Stimulated activated memory B cell treated with anti-CD40 and anti-IgM and Interleukin-4, amounts not matched to agents 10 μg/mL and 1 μg/mL and 100 μg/mL, for 72 hours (primary cell): ENCODE results near the gene CAVIN1.
"Not testable (repeated sequence)": the region's sequence is repeated elsewhere in the genome, so short reads cannot be mapped to it uniquely, and the experiment has no call there.

ENCODE experiments used
- ATAC-seq: fragments of 150-1000 bp; cut with Tn5 transposase; 2 replicates; pipeline ENCODE4 v1.10.0; 2021
- H3K27ac Mint-ChIP-seq: one replicate; pipeline ENCODE4 v1.8.0; 2022; ENCODE audit warnings: mild to moderate bottlenecking, mixed read lengths
- H3K27me3 Mint-ChIP-seq: one replicate; pipeline ENCODE4 v1.8.0; 2022; ENCODE audit warnings: mixed read lengths
- H3K36me3 Mint-ChIP-seq: one replicate; pipeline ENCODE4 v1.8.0; 2022; ENCODE audit warnings: mixed read lengths
- H3K4me1 Mint-ChIP-seq: one replicate; pipeline ENCODE4 v1.8.0; 2022; ENCODE audit warnings: mixed read lengths
- H3K4me3 Mint-ChIP-seq: one replicate; pipeline ENCODE4 v1.8.0; 2022; ENCODE audit warnings: mild to moderate bottlenecking, moderate library complexity, mixed read lengths
- H3K9me3 Mint-ChIP-seq: one replicate; pipeline ENCODE4 v1.8.0; 2022; ENCODE audit warnings: mixed read lengths

CAVIN1 gene

GRCh38 chr17:42422958-42423712, at the start of gene CAVIN1:
Gene CAVIN1 (minus strand): TSS chr17:42423256. CDS start chr17:42423097, 159 bp downstream.
- peaks cover 23% of the 10 kb centered on the region for H3K4me1 Mint-ChIP-seq
- H3K27ac Mint-ChIP-seq, result peak within 1 kb of the TSS; percentile 41
- H3K36me3 Mint-ChIP-seq, result no peaks in the 10 kb centered on the region
- H3K4me3 Mint-ChIP-seq, result peak within 1 kb of the TSS; percentile 80
- H3K9me3 Mint-ChIP-seq, result no peaks in the 10 kb centered on the region
- peaks cover 52% of the 10 kb centered on the region for H3K27me3 Mint-ChIP-seq
- ATAC-seq, result peak; percentile 13

- Mint-ChIP-seq H3K4me1 (no peaks in the 10 kb centered on the region), H3K36me3 (peaks cover 40% of the 10 kb centered on the region)
Observed at GRCh38 chr17:42467889-42468288, 44.8 kb upstream of the CAVIN1 start.

GRCh38 chr17:42463976-42464400, 40.9 kb upstream of the CAVIN1 start:
- Mint-ChIP-seq H3K9me3 (no peaks in the 10 kb centered on the region), H3K4me1 (peaks cover 17% of the 10 kb centered on the region), H3K27ac (no peak overlapping the region), H3K27me3 (no peaks in the 10 kb centered on the region), H3K36me3 (peaks cover 39% of the 10 kb centered on the region), H3K4me3 (no peak overlapping the region)
- ATAC-seq, result no peak

More at GRCh38 chr17:42467889-42468288, 44.8 kb upstream of the CAVIN1 start:
- no peak overlapping the region for H3K4me3 Mint-ChIP-seq
- H3K9me3 Mint-ChIP-seq, result no peaks in the 10 kb centered on the region
- H3K27me3 Mint-ChIP-seq, result no peaks in the 10 kb centered on the region
- no peak for ATAC-seq
- no peak overlapping the region for H3K27ac Mint-ChIP-seq

- Mint-ChIP-seq H3K4me1 (peaks cover 50% of the 10 kb centered on the region), H3K27ac (peak overlapping the region; percentile 90), H3K4me3 (peak overlapping the region; percentile 95), H3K9me3 (peaks cover 3% of the 10 kb centered on the region), H3K27me3 (no peaks in the 10 kb centered on the region), H3K36me3 (peaks cover 9% of the 10 kb centered on the region)
- ATAC-seq, result no peak
Observed at GRCh38 chr17:42460371-42460770, 37.3 kb upstream of the CAVIN1 start.

- Mint-ChIP-seq H3K27ac (peak overlapping the region; percentile 90), H3K27me3 (no peaks in the 10 kb centered on the region), H3K4me1 (peaks cover 54% of the 10 kb centered on the region), H3K36me3 (peaks cover 9% of the 10 kb centered on the region), H3K9me3 (peaks cover 3% of the 10 kb centered on the region), H3K4me3 (peak overlapping the region; percentile 95)
- ATAC-seq, result no peak
Observed at GRCh38 chr17:42459801-42460281, 36.8 kb upstream of the CAVIN1 start.

- peak; percentile 52 for ATAC-seq
- peaks cover 3% of the 10 kb centered on the region for H3K9me3 Mint-ChIP-seq
- H3K4me1 Mint-ChIP-seq, result peaks cover 57% of the 10 kb centered on the region
- no peaks in the 10 kb centered on the region for H3K27me3 Mint-ChIP-seq
- H3K36me3 Mint-ChIP-seq, result peaks cover 9% of the 10 kb centered on the region
- peak overlapping the region; percentile 90 for H3K27ac Mint-ChIP-seq
- peak overlapping the region; percentile 95 for H3K4me3 Mint-ChIP-seq
Observed at GRCh38 chr17:42459256-42459800, 36.3 kb upstream of the CAVIN1 start.

- peak; percentile 95 for ATAC-seq
- Mint-ChIP-seq H3K36me3 (peaks cover 9% of the 10 kb centered on the region), H3K4me1 (peaks cover 64% of the 10 kb centered on the region), H3K27ac (peak within 1 kb of the TSS; percentile 90), H3K27me3 (no peaks in the 10 kb centered on the region), H3K4me3 (peak within 1 kb of the TSS; percentile 95), H3K9me3 (peaks cover 3% of the 10 kb centered on the region)
Observed at GRCh38 chr17:42458497-42459255, 35.6 kb upstream of the CAVIN1 start, which contains the start of gene ATP6V0A1. Gene ATP6V0A1 (plus strand): TSS chr17:42458878. CDS start chr17:42460895, 2,017 bp downstream.

- peaks cover 78% of the 10 kb centered on the region for H3K4me1 Mint-ChIP-seq
- peak overlapping the region; percentile 71 for H3K4me3 Mint-ChIP-seq
- H3K9me3 Mint-ChIP-seq, result peaks cover 3% of the 10 kb centered on the region
- ATAC-seq, result peak; percentile 59
- H3K27me3 Mint-ChIP-seq, result no peaks in the 10 kb centered on the region
- peak overlapping the region; percentile 90 for H3K27ac Mint-ChIP-seq
- H3K36me3 Mint-ChIP-seq, result peaks cover 6% of the 10 kb centered on the region
Observed at GRCh38 chr17:42457107-42457792, 34.2 kb upstream of the CAVIN1 start.

GRCh38 chr17:42456223-42457106, 33.4 kb upstream of the CAVIN1 start:
- no peaks in the 10 kb centered on the region for H3K36me3 Mint-ChIP-seq
- peaks cover 79% of the 10 kb centered on the region for H3K4me1 Mint-ChIP-seq
- peak overlapping the region; percentile 90 for H3K27ac Mint-ChIP-seq
- peak; percentile 21 for ATAC-seq
- no peaks in the 10 kb centered on the region for H3K27me3 Mint-ChIP-seq
- H3K4me3 Mint-ChIP-seq, result peak overlapping the region; percentile 12
- peaks cover 3% of the 10 kb centered on the region for H3K9me3 Mint-ChIP-seq

- H3K36me3 Mint-ChIP-seq, result not testable (repeated sequence)
Observed at GRCh38 chr17:42454987-42455386, 31.9 kb upstream of the CAVIN1 start.

GRCh38 chr17:42453439-42453838, 30.4 kb upstream of the CAVIN1 start:
- Mint-ChIP-seq H3K9me3 (peaks cover 3% of the 10 kb centered on the region), H3K36me3 (no peaks in the 10 kb centered on the region), H3K27ac (peak overlapping the region; percentile 86), H3K27me3 (no peaks in the 10 kb centered on the region), H3K4me1 (peaks cover 56% of the 10 kb centered on the region), H3K4me3 (peak overlapping the region; percentile 60)
- peak; percentile 80 for ATAC-seq

More at GRCh38 chr17:42454987-42455386, 31.9 kb upstream of the CAVIN1 start:
- H3K27ac Mint-ChIP-seq, H3K9me3 Mint-ChIP-seq, H3K27me3 Mint-ChIP-seq, H3K4me3 Mint-ChIP-seq, ATAC-seq: not testable (repeated sequence)
- peaks cover 71% of the 10 kb centered on the region for H3K4me1 Mint-ChIP-seq

GRCh38 chr17:42451270-42451669, 28.2 kb upstream of the CAVIN1 start:
- H3K27me3 Mint-ChIP-seq, result not testable (repeated sequence)

GRCh38 chr17:42449838-42450237, 26.8 kb upstream of the CAVIN1 start:
- H3K4me3 Mint-ChIP-seq, ATAC-seq, H3K9me3 Mint-ChIP-seq, H3K27me3 Mint-ChIP-seq, H3K36me3 Mint-ChIP-seq: not testable (repeated sequence)
- H3K4me1 Mint-ChIP-seq, result peaks cover 25% of the 10 kb centered on the region
- peak overlapping the region; percentile 74 for H3K27ac Mint-ChIP-seq

More at GRCh38 chr17:42451270-42451669, 28.2 kb upstream of the CAVIN1 start:
- not testable (repeated sequence) for ATAC-seq, H3K36me3 Mint-ChIP-seq, H3K4me3 Mint-ChIP-seq, H3K27ac Mint-ChIP-seq, H3K9me3 Mint-ChIP-seq
- H3K4me1 Mint-ChIP-seq, result peaks cover 36% of the 10 kb centered on the region

- peaks cover 20% of the 10 kb centered on the region for H3K4me1 Mint-ChIP-seq
- not testable (repeated sequence) for H3K4me3 Mint-ChIP-seq, H3K27me3 Mint-ChIP-seq, ATAC-seq, H3K9me3 Mint-ChIP-seq, H3K27ac Mint-ChIP-seq, H3K36me3 Mint-ChIP-seq
Observed at GRCh38 chr17:42449176-42449575, 26.1 kb upstream of the CAVIN1 start.
